GM21360 (cell line): ENCODE results near the gene FBXW4.

Source experiments
- ATAC-seq: cut with Tn5 transposase; IDR thresholded peaks from one replicate; pipeline ENCODE4 v1.9.1; 2021; ENCODE audit warnings: mild to moderate bottlenecking, moderate library complexity; ENCODE audit not compliant: unreplicated experiment

Gene FBXW4

GRCh38 chr10:101587725-101588653 is 107.0 kb downstream of the FBXW4 start, which contains the start of the genes DPCD and POLL:
Gene DPCD (plus strand): TSS chr10:101588321. CDS start chr10:101588337, 16 bp downstream.
Gene POLL (minus strand): TSS chr10:101588257. CDS start chr10:101587360, 897 bp downstream.
- peak; percentile 90 for ATAC-seq

- ATAC-seq = no peak
Measured at GRCh38 chr10:101585841-101586240, 109.1 kb downstream of the FBXW4 start.

- ATAC-seq = no peak
Measured at GRCh38 chr10:101580486-101581399, 114.2 kb downstream of the FBXW4 start.

DNA sequence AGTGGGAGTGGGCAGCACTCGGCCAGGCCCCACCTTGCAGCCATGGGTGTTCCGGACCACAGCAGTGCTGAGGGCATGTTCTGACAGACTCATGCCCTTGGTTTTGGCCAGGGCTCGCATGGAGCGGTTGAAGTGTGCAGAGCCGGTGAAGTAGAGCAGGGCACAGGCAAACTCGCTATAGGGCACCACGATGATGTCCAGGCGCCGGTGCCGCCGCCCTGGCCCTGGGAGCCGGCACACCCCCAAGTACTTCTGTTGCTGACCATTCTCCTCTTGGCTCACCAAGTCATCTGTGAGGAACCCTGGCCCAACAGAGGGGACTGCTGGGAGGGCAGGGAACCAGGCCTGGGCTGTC is 115.5 kb downstream of the FBXW4 start:
- no peak for ATAC-seq

GRCh38 chr10:101578803-101579515 is 116.0 kb downstream of the FBXW4 start:
- ATAC-seq = no peak

DNA sequence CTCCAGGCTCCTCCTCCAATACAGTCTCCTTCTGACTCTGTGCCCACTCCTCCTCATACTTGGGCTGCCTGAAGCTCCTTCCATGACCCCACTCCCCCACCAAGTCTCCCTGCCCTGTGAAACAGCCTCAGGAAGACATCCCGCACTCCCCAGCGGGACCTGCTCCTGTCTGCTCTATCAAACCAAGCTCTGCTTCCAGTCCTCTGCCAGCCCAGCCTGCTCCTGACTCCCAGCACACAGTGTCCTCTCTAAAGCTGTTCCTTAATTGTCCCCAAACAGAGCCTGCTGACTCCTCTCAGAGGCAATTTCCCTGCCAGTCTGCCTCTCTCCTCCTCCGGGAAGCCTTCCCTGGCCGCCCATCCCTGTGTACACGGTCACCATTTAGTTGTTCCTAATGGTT is 116.8 kb downstream of the FBXW4 start:
- ATAC-seq = no peak

DNA sequence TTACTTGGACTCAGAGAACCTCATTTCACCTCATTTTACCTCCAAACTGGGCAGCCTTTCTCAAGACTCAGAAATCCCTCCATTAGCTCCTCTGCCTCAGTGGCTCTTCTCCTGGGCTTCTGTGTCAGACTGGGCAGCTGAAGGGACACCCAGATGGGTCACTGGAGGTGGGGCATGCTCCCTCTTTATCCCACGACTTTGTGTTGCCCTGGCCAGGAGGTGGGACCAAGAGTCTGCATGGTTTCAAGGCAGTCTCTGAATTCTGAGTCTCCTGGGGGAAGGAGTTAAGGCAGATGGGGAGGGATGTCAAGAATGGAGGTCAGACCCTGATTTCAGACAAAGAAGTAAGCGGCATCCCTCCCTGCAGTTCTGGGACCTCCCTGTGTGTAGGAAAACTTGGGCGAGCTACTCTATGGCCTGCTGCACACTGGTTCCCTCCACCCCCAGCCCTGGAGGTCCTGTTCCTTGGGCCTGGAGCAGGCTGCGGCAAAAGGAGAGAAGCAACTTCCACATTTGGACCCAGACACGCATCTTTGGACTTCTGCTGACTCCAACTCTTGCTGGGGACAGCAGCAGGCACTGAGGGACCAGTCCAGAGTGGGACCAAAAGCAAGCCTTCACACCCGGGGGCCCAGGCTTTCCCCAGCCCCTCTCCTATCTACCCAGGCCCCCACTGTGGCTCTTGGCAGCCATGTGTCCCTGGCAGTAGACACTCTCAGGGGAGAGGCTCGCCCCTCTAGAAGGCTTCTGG is 117.7 kb downstream of the FBXW4 start:
- no peak for ATAC-seq

DNA sequence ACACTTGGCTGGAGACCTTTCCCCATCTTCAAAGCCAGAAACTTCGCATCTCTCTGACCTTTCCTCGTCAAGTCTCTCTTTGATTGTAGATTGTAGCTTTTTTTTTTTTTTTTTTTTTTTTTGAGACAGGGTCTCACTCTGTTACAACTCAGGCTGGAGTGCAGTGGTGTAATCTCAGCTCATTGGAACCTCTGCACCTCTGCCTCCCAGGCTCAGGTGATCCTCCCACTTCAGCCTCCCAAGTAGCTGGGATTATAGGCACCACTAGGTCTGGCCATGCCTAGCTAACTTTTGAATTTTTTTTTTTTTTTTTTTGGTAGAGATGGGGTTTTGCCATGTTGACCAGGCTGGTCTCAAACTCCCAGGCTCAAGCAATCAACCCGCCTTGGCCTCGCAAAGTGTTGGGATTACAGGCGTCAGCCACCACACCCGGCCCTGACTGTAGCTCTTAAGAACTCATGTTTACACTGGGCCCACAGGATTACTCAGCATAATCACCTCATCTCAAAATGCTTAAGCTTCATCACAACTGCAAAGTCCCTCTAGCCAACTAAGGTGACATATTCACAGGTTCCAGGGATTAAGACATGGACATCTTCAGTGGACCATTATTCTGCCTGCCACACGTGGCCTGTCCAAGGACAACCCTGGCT is 118.6 kb downstream of the FBXW4 start:
- no peak for ATAC-seq

DNA sequence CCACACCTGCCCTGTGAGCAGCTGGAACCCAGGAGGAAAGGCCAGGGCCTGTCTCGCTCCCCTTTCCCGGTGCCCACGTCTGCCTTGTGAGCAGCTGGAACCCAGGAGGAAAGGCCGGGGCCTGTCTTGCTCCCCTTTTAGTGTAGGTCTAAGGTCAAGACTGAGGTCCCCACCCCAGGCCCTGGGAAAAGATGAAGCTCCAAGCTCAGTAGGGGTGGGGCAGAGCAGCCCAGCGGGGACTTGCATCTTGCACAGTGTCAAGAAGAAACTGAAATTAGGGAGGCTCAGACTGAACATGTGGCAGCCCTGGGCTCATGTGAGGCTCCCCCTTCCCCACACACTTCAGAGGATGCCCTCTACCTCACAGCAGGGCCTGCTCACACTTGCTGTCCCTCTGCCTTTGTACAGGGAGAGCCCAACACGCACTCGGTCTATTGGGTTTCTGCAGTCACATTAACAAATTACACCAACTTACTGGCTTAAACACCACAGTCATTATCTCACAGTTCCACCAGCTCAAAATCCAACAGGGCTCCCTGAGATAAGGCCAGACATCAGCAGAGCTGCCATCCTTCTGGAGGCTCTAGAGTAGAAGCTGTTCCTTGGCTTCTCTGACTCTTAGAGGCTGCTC is 119.3 kb downstream of the FBXW4 start:
- ATAC-seq = no peak

- ATAC-seq = no peak
Measured at GRCh38 chr10:101575091-101575490, 119.9 kb downstream of the FBXW4 start.

DNA sequence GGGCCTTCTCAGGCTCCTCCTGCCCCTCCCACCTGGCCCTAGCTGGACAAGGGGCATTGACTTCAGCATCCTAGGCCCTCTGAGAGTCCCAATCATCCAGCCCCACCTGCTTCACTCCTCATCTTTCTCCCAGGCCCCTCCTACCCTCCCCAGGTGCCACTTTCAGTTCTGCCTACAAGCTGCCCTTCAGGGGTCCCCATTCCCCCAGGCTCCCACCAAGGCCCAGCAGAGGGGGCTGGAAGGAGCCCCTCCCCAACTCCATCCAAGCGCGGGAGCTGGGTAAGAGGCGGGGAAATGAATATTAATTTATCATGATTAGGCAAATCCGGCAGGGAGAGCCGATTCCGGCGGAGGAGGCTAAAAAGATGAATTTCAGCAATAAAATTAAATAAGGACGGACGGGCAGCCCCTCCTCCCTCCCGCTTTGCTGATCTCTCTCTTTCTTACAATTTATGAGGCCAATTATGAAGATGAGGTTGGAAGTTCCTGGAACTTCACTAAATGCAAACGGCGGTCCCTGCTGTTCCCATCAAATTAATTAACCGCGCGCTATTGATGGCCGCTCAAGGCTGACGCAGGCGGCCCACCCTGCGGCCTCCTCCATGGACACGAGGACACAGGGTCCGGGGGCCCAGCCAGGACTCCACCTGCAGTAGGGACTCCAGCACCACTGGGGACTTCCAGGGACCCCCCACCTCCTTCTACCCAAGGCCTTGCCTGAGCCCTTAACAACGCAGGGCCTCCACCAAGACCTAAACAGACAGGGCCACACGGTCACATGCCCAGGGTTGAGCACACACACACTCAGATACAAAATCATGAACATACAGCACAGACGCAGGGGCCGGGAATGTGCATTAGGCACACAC is 120.9 kb downstream of the FBXW4 start:
- ATAC-seq = no peak

GRCh38 chr10:101572785-101573184 is 122.2 kb downstream of the FBXW4 start:
- ATAC-seq = no peak

- ATAC-seq = no peak
Measured at GRCh38 chr10:101572126-101572525, 122.8 kb downstream of the FBXW4 start.

DNA sequence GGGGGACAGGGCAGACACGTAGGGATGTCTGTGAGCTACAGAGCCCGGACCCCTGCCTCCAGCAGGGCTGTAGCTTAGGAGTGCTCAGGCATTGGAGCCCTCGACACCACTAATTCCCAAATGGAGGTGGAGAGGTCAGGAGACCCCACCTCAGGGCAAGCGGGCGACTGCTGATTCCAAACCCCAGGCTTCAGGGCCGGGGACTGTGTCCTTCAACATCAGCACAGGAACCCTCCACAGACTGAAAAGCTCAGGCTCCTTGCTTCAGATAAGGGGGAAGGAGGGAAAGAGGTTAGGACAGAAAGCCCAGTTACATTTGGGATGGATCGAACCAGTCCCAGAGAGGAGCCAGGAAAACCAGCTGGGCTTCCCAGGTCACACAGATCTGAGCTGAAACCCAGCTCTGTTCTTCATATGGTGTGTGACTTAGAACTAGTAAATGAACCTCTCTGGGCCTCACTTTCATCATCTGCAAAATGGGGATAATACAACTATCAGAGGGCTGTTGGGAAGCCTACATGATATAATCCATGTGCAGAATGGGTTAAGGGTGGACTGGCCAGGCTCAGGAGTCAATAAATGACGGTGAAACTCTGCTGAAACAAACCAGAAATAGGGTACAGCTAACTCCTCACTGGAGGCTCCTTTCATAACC is 123.6 kb downstream of the FBXW4 start:
- no peak for ATAC-seq

DNA sequence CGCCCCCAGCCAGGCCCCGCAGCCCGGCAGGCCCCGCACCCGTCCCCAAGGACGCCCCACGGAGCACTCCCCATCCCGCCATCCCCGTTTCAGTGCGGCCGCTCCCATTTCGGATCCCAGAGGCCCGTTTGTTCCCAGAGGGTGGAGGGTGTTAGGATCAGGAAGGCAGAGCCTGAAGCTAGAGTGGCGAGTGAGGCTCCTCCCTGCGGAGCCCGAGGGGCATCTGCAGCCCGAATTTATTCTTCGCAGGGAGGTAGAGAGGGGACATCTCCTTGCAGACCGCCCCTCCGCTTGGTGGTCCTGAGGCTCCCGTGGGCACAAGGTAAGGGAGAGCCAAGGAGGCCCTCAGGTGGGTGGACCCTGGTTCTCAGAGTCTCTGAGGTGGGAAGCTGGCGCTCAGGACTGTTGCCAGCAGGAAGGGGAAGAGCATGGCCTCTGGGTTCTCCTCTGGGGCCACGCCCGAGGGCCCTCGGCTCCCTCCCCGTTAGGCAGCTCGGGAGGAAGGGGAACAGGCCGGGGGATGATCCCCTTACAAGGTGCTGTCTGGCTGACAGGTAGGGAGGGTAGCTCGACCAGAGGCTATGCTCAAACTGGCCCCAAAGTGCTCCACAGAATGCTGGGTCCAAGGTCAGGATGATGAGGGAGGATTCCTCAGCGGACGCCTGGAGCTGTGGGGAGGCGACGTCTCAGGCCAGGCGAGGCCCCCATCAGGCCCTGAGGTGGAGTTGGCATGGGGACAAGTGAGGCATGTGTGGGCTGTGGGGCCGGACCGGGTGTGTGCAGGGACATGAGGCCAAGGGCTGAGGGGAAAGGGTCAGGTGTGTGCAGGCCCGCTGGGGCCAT is 124.3 kb downstream of the FBXW4 start:
- ATAC-seq = no peak

DNA sequence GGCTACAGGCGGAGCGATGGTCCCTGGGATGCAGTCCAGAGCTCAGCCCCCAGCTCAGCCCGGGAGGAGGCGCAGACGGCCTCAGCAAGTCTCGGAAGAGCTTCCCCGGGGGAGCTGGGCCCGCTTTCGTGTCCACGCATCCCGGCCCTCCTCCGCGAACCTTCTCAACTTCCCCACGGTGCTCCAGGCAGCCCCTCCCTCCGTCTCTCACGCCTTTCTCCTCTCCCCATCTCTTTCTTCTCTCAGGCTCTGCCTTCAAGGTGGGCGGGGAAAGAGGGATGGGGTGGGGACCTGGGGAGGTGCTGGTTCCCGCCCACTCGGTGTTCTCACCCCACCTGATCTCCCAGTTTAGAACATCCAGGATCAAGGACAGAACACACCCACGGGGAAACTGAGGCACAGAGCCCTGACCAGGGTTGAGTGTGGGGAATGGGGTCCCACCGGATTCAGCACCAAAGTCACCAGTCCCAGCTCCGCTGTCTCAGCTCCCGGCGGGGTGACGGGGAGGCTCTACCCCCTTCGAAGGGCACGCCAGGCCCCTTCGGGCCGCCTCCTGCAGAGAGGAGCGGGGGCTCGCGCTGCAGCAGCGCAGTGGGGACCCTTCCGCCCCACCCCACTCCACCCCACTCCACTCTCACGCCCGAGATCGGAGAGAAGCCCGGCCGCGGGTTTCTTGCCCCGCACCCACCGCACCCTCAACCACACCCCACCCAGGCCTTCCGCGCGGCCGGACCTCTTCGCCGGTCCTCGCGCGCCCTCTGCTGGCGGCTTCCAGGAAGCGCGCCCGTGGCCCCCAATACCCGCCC is 125.1 kb downstream of the FBXW4 start:
- ATAC-seq = peak; percentile 69
